Measurements from ENCODE around the gene ST7. TPM values are rescaled to one million over a fixed set of nuclear protein-coding genes. Genes with fewer than 3 reads are reported as not detected.

The ST7 gene
- total RNA-seq, 1 experiment from 2014 or later: 12.9 TPM

- no peak overlapping the region for H4K91ac ChIP-seq (ENCODE audit: insufficient read length, low read depth, low read length)
- H2BK120ac ChIP-seq (ENCODE audit: low read depth, low read length, poor library complexity, severe bottlenecking): no peak overlapping the region
- no peak overlapping the region for H3K4me2 ChIP-seq (ENCODE audit: insufficient read depth, insufficient read length, low read length)
- Mint-ChIP-seq H3K4me1 (peaks cover 0 to 3% of the 10 kb centered on the region in 2 experiments; a peak in 1 of 4 replicates), H3K36me3 (ENCODE audit: insufficient read depth in 1 of 3, low read depth in 3 of 3) (no peaks in the 10 kb centered on the region), H3K27me3 (ENCODE audit: low read depth) (no peaks in the 10 kb centered on the region), H3K27ac (no peak overlapping the region), H3K4me3 (no peak overlapping the region), H3K9me3 (no peaks in the 10 kb centered on the region)
- H3T11ph ChIP-seq (ENCODE audit: low read length): no peak overlapping the region
- H3K27ac ChIP-seq (ENCODE audit: insufficient read length, low read depth, low read length): no peak overlapping the region
- 0 out of 2 replicates have a peak, but pooled peaks cover 2% of the 10 kb centered on the region for H3K79me2 ChIP-seq (ENCODE audit: insufficient read depth, low read length)
- no peak overlapping the region for H2BK20ac ChIP-seq (ENCODE audit: low read depth, low read length, poor library complexity, severe bottlenecking)
- TF ChIP-seq CTCF (conservative IDR thresholded peaks at IDR 0.05): no peak
- no peak overlapping the region for H2AFZ ChIP-seq (ENCODE audit: low read length)
- no peaks in the 10 kb centered on the region for H3K4me1 ChIP-seq (ENCODE audit: insufficient read depth, low read length)
- H3K27me3 ChIP-seq (ENCODE audit: insufficient read depth, low read length): no peaks in the 10 kb centered on the region
- H4K5ac ChIP-seq (ENCODE audit: insufficient read length, low read depth, low read length): no peak overlapping the region
- no peak overlapping the region for H2BK15ac ChIP-seq (ENCODE audit: low read depth, low read length)
- H3K23me2 ChIP-seq (ENCODE audit: insufficient read length, low read depth, low read length, poor library complexity, severe bottlenecking): no peaks in the 10 kb centered on the region
- H4K20me1 ChIP-seq (ENCODE audit: control insufficient read depth, insufficient read depth, insufficient read length): no peaks in the 10 kb centered on the region
- no peak for DNase-seq
- H3K23ac ChIP-seq (ENCODE audit: insufficient read length, low read depth, low read length): no peak overlapping the region
- H3K9ac ChIP-seq (ENCODE audit: extremely low read depth, insufficient read length, low read length): no peak overlapping the region
- H2AK5ac ChIP-seq (ENCODE audit: insufficient read length, low read length): no peak overlapping the region
- H4K8ac ChIP-seq (replicated peaks; ENCODE audit: insufficient read length, low read depth, low read length): no peak overlapping the region
- WGBS (ENCODE audit: extremely low coverage, insufficient read length, low lambda C conversion rate): no CpG with 5 or more reads among the region's 2 CpGs
- H2BK5ac ChIP-seq (ENCODE audit: insufficient read length, low read length): no peak overlapping the region
- H3K9me3 ChIP-seq (ENCODE audit: control insufficient read depth, low read depth, low read length): no peaks in the 10 kb centered on the region
- H3K18ac ChIP-seq (ENCODE audit: insufficient read length, low read depth, low read length): no peak overlapping the region
- no peak overlapping the region for H2BK12ac ChIP-seq (ENCODE audit: insufficient read length, low read depth, low read length)
- H3K4ac ChIP-seq (ENCODE audit: low read depth, low read length): no peak overlapping the region
- H3K79me1 ChIP-seq (ENCODE audit: insufficient read depth, low read depth, low read length, poor library complexity, severe bottlenecking): no peaks in the 10 kb centered on the region
- no peak overlapping the region for H3K14ac ChIP-seq (ENCODE audit: insufficient read depth, low read length)
- no peak overlapping the region for H3K56ac ChIP-seq (ENCODE audit: insufficient read length, low read depth, low read length)
Observed at GRCh38 chr7:116984511-116984910, 31.2 kb downstream of the ST7 start.
